GM23338 (cell line): ENCODE data around the gene ZYG11B. TPM values are rescaled to one million over a fixed set of nuclear protein-coding genes. Genes with fewer than 3 reads are reported as not detected.

ENCODE experiments used
- ATAC-seq: fragments of 200-7000 bp; cut with Tn5 transposase; 3 replicates; pipeline ENCODE4 v1.9.1; 2020
- DNase-seq: peaks from one replicate; pipeline ENCODE4 v3.0.0-alpha.2; 2015; ENCODE audit warnings: low spot score
- H2AFZ ChIP-seq: fragments of 200-600 bp; sonication (generic); 2 replicates; pipeline ENCODE4 v1.8.0; 2016; ENCODE audit warnings: antibody characterized with exemption, mild to moderate bottlenecking, moderate library complexity
- H3F3A ChIP-seq: fragments of 200-600 bp; sonication (generic); replicated peaks from 2 replicates; pipeline ENCODE4 v1.8.0; 2017; ENCODE audit warnings: antibody characterized with exemption, mixed run types, low read depth
- H3K27ac ChIP-seq: fragments of 200-600 bp; sonication (generic); 2 replicates; pipeline ENCODE4 v1.6.1; 2016; ENCODE audit warnings: low read depth
- H3K27me3 ChIP-seq: fragments of 200-600 bp; sonication (generic); 2 replicates; pipeline ENCODE4 v1.8.0; 2016; ENCODE audit warnings: mild to moderate bottlenecking, mixed run types, moderate library complexity; ENCODE audit not compliant: insufficient read depth
- H3K36me3 ChIP-seq: fragments of 200-600 bp; sonication (generic); 2 replicates; pipeline ENCODE4 v1.8.0; 2016; ENCODE audit warnings: mild to moderate bottlenecking; ENCODE audit not compliant: insufficient read depth
- H3K4me1 ChIP-seq: fragments of 200-600 bp; sonication (generic); 2 replicates; pipeline ENCODE4 v1.8.0; 2016; ENCODE audit warnings: mild to moderate bottlenecking, moderate library complexity; ENCODE audit not compliant: insufficient read depth
- H3K4me2 ChIP-seq: fragments of 200-600 bp; sonication (generic); 2 replicates; pipeline ENCODE4 v1.7.1; 2017; ENCODE audit warnings: mixed run types
- H3K4me3 ChIP-seq: fragments of 200-600 bp; sonication (generic); 2 replicates; pipeline ENCODE4 v1.6.1; 2016; ENCODE audit warnings: mixed run types
- H3K79me2 ChIP-seq: fragments of 200-600 bp; sonication (generic); replicated peaks from 2 replicates; pipeline ENCODE4 v1.8.0; 2017; ENCODE audit warnings: mild to moderate bottlenecking; ENCODE audit not compliant: insufficient read depth
- H3K9me2 ChIP-seq: fragments of 200-600 bp; sonication (generic); 2 replicates; pipeline ENCODE4 v1.8.0; 2017; ENCODE audit not compliant: insufficient read depth
- H4K20me1 ChIP-seq: fragments of 200-600 bp; sonication (generic); replicated peaks from 2 replicates; pipeline ENCODE4 v1.8.0; 2017; ENCODE audit warnings: mild to moderate bottlenecking; ENCODE audit not compliant: insufficient read depth
- H3K27ac Mint-ChIP-seq: 2 replicates; pipeline ENCODE4 v1.8.0; 2020; ENCODE audit warnings: inconsistent platforms, mild to moderate bottlenecking, moderate library complexity, mixed read lengths
- H3K27me3 Mint-ChIP-seq: 3 replicates; pipeline ENCODE4 v1.8.0; 2022; ENCODE audit warnings: low read depth, mild to moderate bottlenecking, moderate library complexity, mixed read lengths, inconsistent platforms; ENCODE audit not compliant: insufficient read depth, poor library complexity
- H3K36me3 Mint-ChIP-seq: 3 replicates; pipeline ENCODE4 v1.8.0; 2021; ENCODE audit warnings: low read depth, mild to moderate bottlenecking, inconsistent platforms, moderate library complexity, mixed read lengths
- H3K4me1 Mint-ChIP-seq: 3 replicates; pipeline ENCODE4 v1.8.0; 2020; ENCODE audit warnings: mild to moderate bottlenecking, inconsistent platforms, mixed read lengths
- H3K4me3 Mint-ChIP-seq: 3 replicates; pipeline ENCODE4 v1.8.0; 2021; ENCODE audit warnings: moderate library complexity, mild to moderate bottlenecking, inconsistent platforms, mixed read lengths
- H3K9me3 Mint-ChIP-seq: 3 replicates; pipeline ENCODE4 v1.8.0; 2020; ENCODE audit warnings: moderate library complexity, mild to moderate bottlenecking, inconsistent platforms, mixed read lengths
- CREB1 ChIP-seq: fragments of 250-450 bp; sonication (Bioruptor Pico); IDR thresholded peaks from 2 replicates; pipeline ENCODE4 v1.5.0; 2020; ENCODE audit warnings: low read depth, mild to moderate bottlenecking, moderate library complexity
- CTCF ChIP-seq, 2 experiments: fragments of 200-600 bp in 1 of 2; sonication (generic) in 1 of 2; conservative IDR thresholded peaks; 2 replicates each; pipeline versions ENCODE4 v1.5.1 to v1.6.1; 2016 to 2017; ENCODE audit warnings: antibody characterized with exemption in 2 of 2, low read depth in 2 of 2, mild to moderate bottlenecking in 2 of 2, moderate library complexity in 1 of 2
- EZH2 ChIP-seq: fragments of 200-600 bp; sonication (generic); IDR thresholded peaks from one replicate; pipeline ENCODE4 v1.8.0; 2017; ENCODE audit warnings: antibody characterized with exemption, mild to moderate bottlenecking, low read depth; ENCODE audit not compliant: unreplicated experiment
- EZH2phosphoT487 ChIP-seq: fragments of 200-600 bp; sonication (generic); IDR thresholded peaks from one replicate; pipeline ENCODE4 v1.8.1; 2018; ENCODE audit warnings: antibody characterized with exemption; ENCODE audit not compliant: unreplicated experiment
- JUNB ChIP-seq: IDR thresholded peaks from one replicate; pipeline ENCODE4 v1.6.1; 2016; ENCODE audit warnings: antibody characterized with exemption; ENCODE audit not compliant: unreplicated experiment
- NANOG ChIP-seq: IDR thresholded peaks from 2 replicates; pipeline ENCODE4 v1.6.1; 2016; ENCODE audit warnings: antibody characterized with exemption, borderline replicate concordance
- POLR2AphosphoS5 ChIP-seq: IDR thresholded peaks from 2 replicates; pipeline ENCODE4 v1.6.1; 2016; ENCODE audit warnings: antibody characterized with exemption, low read depth
- REST ChIP-seq: IDR thresholded peaks from one replicate; pipeline ENCODE4 v1.6.1; 2018; ENCODE audit warnings: antibody characterized with exemption; ENCODE audit not compliant: unreplicated experiment
- STAT1 ChIP-seq: IDR thresholded peaks from one replicate; pipeline ENCODE4 v1.6.1; 2016; ENCODE audit warnings: antibody characterized with exemption; ENCODE audit not compliant: unreplicated experiment
- ZNF114 ChIP-seq: fragments of 250-450 bp; sonication (Bioruptor Pico); IDR thresholded peaks from 2 replicates; pipeline ENCODE4 v1.5.0; 2020; ENCODE audit warnings: mild to moderate bottlenecking, moderate library complexity
- ZNF331 ChIP-seq: fragments of 250-450 bp; sonication (Bioruptor Pico); IDR thresholded peaks from 2 replicates; pipeline ENCODE4 v1.5.0; 2020; ENCODE audit warnings: low read depth, mild to moderate bottlenecking, moderate library complexity
- polyA plus RNA-seq: library from polyadenylated mRNA; unstranded; fragments of >200 nt; fragmentation: Nextera tagmentation; extraction: Ambion mirVana; gene quantifications from 2 replicates; pipeline ENCODE4 v1.2.1, GENCODE V29; 2016
- total RNA-seq: library from RNA; depleted of rRNA; stranded (reverse); fragments of >200 nt; shearing (Covaris generic); gene quantifications from 2 replicates; pipeline ENCODE4 v1.2.3, GENCODE V29; 2014
- TF ChIP-seq, protein P1 (sequence below): fragments of 250-450 bp; sonication (Bioruptor Pico); IDR thresholded peaks from 2 replicates; pipeline ENCODE4 v1.5.0; 2020; ENCODE audit warnings: mild to moderate bottlenecking, moderate library complexity
- TF ChIP-seq, protein P2 (sequence below): IDR thresholded peaks from 2 replicates; pipeline ENCODE4 v1.6.1; 2016; ENCODE audit warnings: antibody characterized with exemption

The ZYG11B gene
- total and polyA plus RNA-seq, 2 experiments from 2014 or later, result 7.8 to 42.3 TPM

- Mint-ChIP-seq H3K4me1 (no peaks in the 10 kb centered on the region; the same call in 2 of the 3 replicates), H3K9me3 (no peaks in the 10 kb centered on the region), H3K27ac (no peak overlapping the region), H3K4me3 (no peak overlapping the region), H3K36me3 (no peaks in the 10 kb centered on the region), H3K27me3 (no peaks in the 10 kb centered on the region)
- TF ChIP-seq EZH2phosphoT487 (no peak), STAT1 (no peak), EZH2 (no peak), NANOG (no peak), CREB1 (CRISPR knock-in tag) (no peak), ZNF114 (CRISPR knock-in tag) (no peak), REST (no peak), JUNB (no peak), POLR2AphosphoS5 (no peak), CTCF (conservative IDR thresholded peaks at IDR 0.05; ENCODE audit: low read depth in 2 of 2) (no peak), ZNF331 (CRISPR knock-in tag) (no peak)
- TF ChIP-seq, protein P1, sequence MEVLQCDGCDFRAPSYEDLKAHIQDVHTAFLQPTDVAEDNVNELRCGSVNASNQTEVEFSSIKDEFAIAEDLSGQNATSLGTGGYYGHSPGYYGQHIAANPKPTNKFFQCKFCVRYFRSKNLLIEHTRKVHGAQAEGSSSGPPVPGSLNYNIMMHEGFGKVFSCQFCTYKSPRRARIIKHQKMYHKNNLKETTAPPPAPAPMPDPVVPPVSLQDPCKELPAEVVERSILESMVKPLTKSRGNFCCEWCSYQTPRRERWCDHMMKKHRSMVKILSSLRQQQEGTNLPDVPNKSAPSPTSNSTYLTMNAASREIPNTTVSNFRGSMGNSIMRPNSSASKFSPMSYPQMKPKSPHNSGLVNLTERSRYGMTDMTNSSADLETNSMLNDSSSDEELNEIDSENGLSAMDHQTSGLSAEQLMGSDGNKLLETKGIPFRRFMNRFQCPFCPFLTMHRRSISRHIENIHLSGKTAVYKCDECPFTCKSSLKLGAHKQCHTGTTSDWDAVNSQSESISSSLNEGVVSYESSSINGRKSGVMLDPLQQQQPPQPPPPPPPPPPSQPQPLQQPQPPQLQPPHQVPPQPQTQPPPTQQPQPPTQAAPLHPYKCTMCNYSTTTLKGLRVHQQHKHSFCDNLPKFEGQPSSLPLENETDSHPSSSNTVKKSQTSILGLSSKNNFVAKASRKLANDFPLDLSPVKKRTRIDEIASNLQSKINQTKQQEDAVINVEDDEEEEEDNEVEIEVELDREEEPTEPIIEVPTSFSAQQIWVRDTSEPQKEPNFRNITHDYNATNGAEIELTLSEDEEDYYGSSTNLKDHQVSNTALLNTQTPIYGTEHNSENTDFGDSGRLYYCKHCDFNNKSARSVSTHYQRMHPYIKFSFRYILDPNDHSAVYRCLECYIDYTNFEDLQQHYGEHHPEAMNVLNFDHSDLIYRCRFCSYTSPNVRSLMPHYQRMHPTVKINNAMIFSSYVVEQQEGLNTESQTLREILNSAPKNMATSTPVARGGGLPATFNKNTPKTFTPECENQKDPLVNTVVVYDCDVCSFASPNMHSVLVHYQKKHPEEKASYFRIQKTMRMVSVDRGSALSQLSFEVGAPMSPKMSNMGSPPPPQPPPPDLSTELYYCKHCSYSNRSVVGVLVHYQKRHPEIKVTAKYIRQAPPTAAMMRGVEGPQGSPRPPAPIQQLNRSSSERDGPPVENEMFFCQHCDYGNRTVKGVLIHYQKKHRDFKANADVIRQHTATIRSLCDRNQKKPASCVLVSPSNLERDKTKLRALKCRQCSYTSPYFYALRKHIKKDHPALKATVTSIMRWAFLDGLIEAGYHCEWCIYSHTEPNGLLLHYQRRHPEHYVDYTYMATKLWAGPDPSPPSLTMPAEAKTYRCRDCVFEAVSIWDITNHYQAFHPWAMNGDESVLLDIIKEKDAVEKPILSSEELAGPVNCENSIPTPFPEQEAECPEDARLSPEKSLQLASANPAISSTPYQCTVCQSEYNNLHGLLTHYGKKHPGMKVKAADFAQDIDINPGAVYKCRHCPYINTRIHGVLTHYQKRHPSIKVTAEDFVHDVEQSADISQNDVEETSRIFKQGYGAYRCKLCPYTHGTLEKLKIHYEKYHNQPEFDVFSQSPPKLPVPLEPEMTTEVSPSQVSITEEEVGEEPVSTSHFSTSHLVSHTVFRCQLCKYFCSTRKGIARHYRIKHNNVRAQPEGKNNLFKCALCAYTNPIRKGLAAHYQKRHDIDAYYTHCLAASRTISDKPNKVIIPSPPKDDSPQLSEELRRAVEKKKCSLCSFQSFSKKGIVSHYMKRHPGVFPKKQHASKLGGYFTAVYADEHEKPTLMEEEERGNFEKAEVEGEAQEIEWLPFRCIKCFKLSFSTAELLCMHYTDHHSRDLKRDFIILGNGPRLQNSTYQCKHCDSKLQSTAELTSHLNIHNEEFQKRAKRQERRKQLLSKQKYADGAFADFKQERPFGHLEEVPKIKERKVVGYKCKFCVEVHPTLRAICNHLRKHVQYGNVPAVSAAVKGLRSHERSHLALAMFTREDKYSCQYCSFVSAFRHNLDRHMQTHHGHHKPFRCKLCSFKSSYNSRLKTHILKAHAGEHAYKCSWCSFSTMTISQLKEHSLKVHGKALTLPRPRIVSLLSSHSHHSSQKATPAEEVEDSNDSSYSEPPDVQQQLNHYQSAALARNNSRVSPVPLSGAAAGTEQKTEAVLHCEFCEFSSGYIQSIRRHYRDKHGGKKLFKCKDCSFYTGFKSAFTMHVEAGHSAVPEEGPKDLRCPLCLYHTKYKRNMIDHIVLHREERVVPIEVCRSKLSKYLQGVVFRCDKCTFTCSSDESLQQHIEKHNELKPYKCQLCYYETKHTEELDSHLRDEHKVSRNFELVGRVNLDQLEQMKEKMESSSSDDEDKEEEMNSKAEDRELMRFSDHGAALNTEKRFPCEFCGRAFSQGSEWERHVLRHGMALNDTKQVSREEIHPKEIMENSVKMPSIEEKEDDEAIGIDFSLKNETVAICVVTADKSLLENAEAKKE (CRISPR knock-in tag), result no peak
- TF ChIP-seq, protein P2, sequence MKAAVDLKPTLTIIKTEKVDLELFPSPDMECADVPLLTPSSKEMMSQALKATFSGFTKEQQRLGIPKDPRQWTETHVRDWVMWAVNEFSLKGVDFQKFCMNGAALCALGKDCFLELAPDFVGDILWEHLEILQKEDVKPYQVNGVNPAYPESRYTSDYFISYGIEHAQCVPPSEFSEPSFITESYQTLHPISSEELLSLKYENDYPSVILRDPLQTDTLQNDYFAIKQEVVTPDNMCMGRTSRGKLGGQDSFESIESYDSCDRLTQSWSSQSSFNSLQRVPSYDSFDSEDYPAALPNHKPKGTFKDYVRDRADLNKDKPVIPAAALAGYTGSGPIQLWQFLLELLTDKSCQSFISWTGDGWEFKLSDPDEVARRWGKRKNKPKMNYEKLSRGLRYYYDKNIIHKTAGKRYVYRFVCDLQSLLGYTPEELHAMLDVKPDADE, result no peak
- no peak for ATAC-seq
- Histone ChIP-seq H3F3A (no peaks in the 10 kb centered on the region; the same call in 1 of the 2 replicates), H3K4me1 (no peaks in the 10 kb centered on the region), H3K27me3 (no peaks in the 10 kb centered on the region), H3K79me2 (no peaks in the 10 kb centered on the region), H3K4me2 (no peak overlapping the region), H3K4me3 (no peak overlapping the region), H3K9me2 (no peaks in the 10 kb centered on the region), H3K27ac (no peak overlapping the region), H2AFZ (no peak overlapping the region), H3K36me3 (no peaks in the 10 kb centered on the region), H4K20me1 (no peaks in the 10 kb centered on the region)
- DNase-seq, result no peak
Observed at GRCh38 chr1:52855584-52855983, 129.3 kb downstream of the ZYG11B start.
